Measurements from ENCODE around the gene USF2. TPM values are rescaled to one million over a fixed set of nuclear protein-coding genes. Genes with fewer than 3 reads are reported as not detected.

USF2 gene
- total RNA-seq, 1 experiment from 2014 or later = 123 TPM

- no peaks in the 10 kb centered on the region for H3K9me3 ChIP-seq (ENCODE audit: control insufficient read depth, low read depth, low read length)
- no peak overlapping the region for H2BK120ac ChIP-seq (ENCODE audit: low read depth, low read length, poor library complexity, severe bottlenecking)
- H3K27me3 ChIP-seq (ENCODE audit: insufficient read depth, low read length) = no peaks in the 10 kb centered on the region
- H3K23ac ChIP-seq (ENCODE audit: insufficient read length, low read depth, low read length) = no peak overlapping the region
- no peaks in the 10 kb centered on the region for H3K79me1 ChIP-seq (ENCODE audit: insufficient read depth, low read depth, low read length, poor library complexity, severe bottlenecking)
- TF ChIP-seq CTCF (conservative IDR thresholded peaks at IDR 0.05) = no peak
- H3T11ph ChIP-seq (ENCODE audit: low read length) = no peak overlapping the region
- no peak overlapping the region for H2BK5ac ChIP-seq (ENCODE audit: insufficient read length, low read length)
- no peak overlapping the region for H4K5ac ChIP-seq (ENCODE audit: insufficient read length, low read depth, low read length)
- no peak overlapping the region for H3K4ac ChIP-seq (ENCODE audit: low read depth, low read length)
- no peak overlapping the region for H2AFZ ChIP-seq (ENCODE audit: low read length)
- peaks cover 0 to 10% of the 10 kb centered on the region in 2 experiments; a peak in 2 of 4 replicates for H3K4me1 Mint-ChIP-seq
- H3K27ac Mint-ChIP-seq = peak overlapping the region in 1 of 3 experiments; percentile 71; a peak in 1 of 7 replicates
- H3K4me1 ChIP-seq (ENCODE audit: insufficient read depth, low read length) = no peaks in the 10 kb centered on the region; the same call in 1 of the 2 replicates
- no peak overlapping the region for H3K9ac ChIP-seq (ENCODE audit: extremely low read depth, insufficient read length, low read length)
- H2AK5ac ChIP-seq (ENCODE audit: insufficient read length, low read length) = no peak overlapping the region
- no peak overlapping the region for H4K91ac ChIP-seq (ENCODE audit: insufficient read length, low read depth, low read length)
- H3K56ac ChIP-seq (ENCODE audit: insufficient read length, low read depth, low read length) = no peak overlapping the region
- H3K4me3 Mint-ChIP-seq = no peak overlapping the region; a peak in 1 of 5 replicates
- peaks cover 0 to 2% (median 0%) of the 10 kb centered on the region in 3 experiments; a peak in 1 of 7 replicates for H3K36me3 Mint-ChIP-seq (ENCODE audit: insufficient read depth in 1 of 3, low read depth in 3 of 3)
- H2BK12ac ChIP-seq (ENCODE audit: insufficient read length, low read depth, low read length) = no peak overlapping the region
- H3K27me3 Mint-ChIP-seq (ENCODE audit: low read depth) = no peaks in the 10 kb centered on the region
- DNase-seq = no peak
- H4K20me1 ChIP-seq (ENCODE audit: control insufficient read depth, insufficient read depth, insufficient read length) = no peaks in the 10 kb centered on the region
- H2BK20ac ChIP-seq (ENCODE audit: low read depth, low read length, poor library complexity, severe bottlenecking) = no peak overlapping the region
- no peak overlapping the region for H3K27ac ChIP-seq (ENCODE audit: insufficient read length, low read depth, low read length)
- no CpG with 5 or more reads among the region's 10 CpGs for WGBS (ENCODE audit: extremely low coverage, insufficient read length, low lambda C conversion rate)
- H4K8ac ChIP-seq (replicated peaks; ENCODE audit: insufficient read length, low read depth, low read length) = no peak overlapping the region
- H3K79me2 ChIP-seq (ENCODE audit: insufficient read depth, low read length) = no peaks in the 10 kb centered on the region
- H3K18ac ChIP-seq (ENCODE audit: insufficient read length, low read depth, low read length) = no peak overlapping the region
- H3K9me3 Mint-ChIP-seq = no peaks in the 10 kb centered on the region
- no peak overlapping the region for H3K4me2 ChIP-seq (ENCODE audit: insufficient read depth, insufficient read length, low read length)
- H3K23me2 ChIP-seq (ENCODE audit: insufficient read length, low read depth, low read length, poor library complexity, severe bottlenecking) = no peaks in the 10 kb centered on the region
- H2BK15ac ChIP-seq (ENCODE audit: low read depth, low read length) = no peak overlapping the region
- H3K14ac ChIP-seq (ENCODE audit: insufficient read depth, low read length) = no peak overlapping the region
These were observed 39.2 kb downstream of the USF2 start for GRCh38 chr19:35307931-35308330.
